Panc1 (cell line): ENCODE data around the gene FAM234B.

Experiments used
- CTCF ChIP-seq: fragments of 450-650 bp; IDR thresholded peaks from 2 replicates; pipeline ENCODE4 v1.5.1; 2017; ENCODE audit warnings: mild to moderate bottlenecking
- POLR2AphosphoS5 ChIP-seq: IDR thresholded peaks from 2 replicates; pipeline ENCODE4 v1.6.1; 2012; ENCODE audit warnings: mild to moderate bottlenecking, low read depth, low read length, moderate library complexity
- SIN3A ChIP-seq: IDR thresholded peaks from 2 replicates; pipeline ENCODE4 v1.6.1; 2012; ENCODE audit warnings: low read depth, mild to moderate bottlenecking, low read length, moderate library complexity, borderline replicate concordance; ENCODE audit not compliant: insufficient read depth
- TF ChIP-seq, protein P1 (sequence below), 2 experiments: IDR thresholded peaks; 2 replicates each; pipeline ENCODE4 v1.6.1; 2011 to 2012; ENCODE audit warnings: low read depth in 2 of 2, control low read depth in 1 of 2, low read length in 1 of 2, mild to moderate bottlenecking in 1 of 2, moderate library complexity in 1 of 2; ENCODE audit not compliant: insufficient read depth in 1 of 2

GRCh38 chr12:12995088-12995487 is 49.1 kb upstream of the FAM234B start:
- TF ChIP-seq CTCF (no peak), POLR2AphosphoS5 (no peak), SIN3A (no peak)
- TF ChIP-seq, protein P1, sequence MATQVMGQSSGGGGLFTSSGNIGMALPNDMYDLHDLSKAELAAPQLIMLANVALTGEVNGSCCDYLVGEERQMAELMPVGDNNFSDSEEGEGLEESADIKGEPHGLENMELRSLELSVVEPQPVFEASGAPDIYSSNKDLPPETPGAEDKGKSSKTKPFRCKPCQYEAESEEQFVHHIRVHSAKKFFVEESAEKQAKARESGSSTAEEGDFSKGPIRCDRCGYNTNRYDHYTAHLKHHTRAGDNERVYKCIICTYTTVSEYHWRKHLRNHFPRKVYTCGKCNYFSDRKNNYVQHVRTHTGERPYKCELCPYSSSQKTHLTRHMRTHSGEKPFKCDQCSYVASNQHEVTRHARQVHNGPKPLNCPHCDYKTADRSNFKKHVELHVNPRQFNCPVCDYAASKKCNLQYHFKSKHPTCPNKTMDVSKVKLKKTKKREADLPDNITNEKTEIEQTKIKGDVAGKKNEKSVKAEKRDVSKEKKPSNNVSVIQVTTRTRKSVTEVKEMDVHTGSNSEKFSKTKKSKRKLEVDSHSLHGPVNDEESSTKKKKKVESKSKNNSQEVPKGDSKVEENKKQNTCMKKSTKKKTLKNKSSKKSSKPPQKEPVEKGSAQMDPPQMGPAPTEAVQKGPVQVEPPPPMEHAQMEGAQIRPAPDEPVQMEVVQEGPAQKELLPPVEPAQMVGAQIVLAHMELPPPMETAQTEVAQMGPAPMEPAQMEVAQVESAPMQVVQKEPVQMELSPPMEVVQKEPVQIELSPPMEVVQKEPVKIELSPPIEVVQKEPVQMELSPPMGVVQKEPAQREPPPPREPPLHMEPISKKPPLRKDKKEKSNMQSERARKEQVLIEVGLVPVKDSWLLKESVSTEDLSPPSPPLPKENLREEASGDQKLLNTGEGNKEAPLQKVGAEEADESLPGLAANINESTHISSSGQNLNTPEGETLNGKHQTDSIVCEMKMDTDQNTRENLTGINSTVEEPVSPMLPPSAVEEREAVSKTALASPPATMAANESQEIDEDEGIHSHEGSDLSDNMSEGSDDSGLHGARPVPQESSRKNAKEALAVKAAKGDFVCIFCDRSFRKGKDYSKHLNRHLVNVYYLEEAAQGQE (IDR thresholded peaks at IDR 0.05; ENCODE audit: insufficient read depth in 1 of 2, low read depth in 2 of 2, low read length in 1 of 2): no peak
